Vagina (tissue), 2 donors: ENCODE results near the gene ATP6V1C2. TPM values are rescaled to one million over a fixed set of nuclear protein-coding genes. Genes with fewer than 3 reads are reported as not detected.

ENCODE experiments used
- DNase-seq, 2 donors: peaks; one replicate each; pipeline ENCODE4 v3.0.0-alpha.2; 2017; ENCODE audit errors: extremely low spot score in 2 of 2
- H3K27ac ChIP-seq: fragments of 200-600 bp; sonication (generic); one replicate; pipeline ENCODE4 v1.5.1; 2019
- H3K27me3 ChIP-seq: fragments of 200-600 bp; sonication (generic); one replicate; pipeline ENCODE4 v1.5.1; 2019
- H3K36me3 ChIP-seq, 2 donors: fragments of 200-600 bp; sonication (generic); one replicate each; pipeline ENCODE4 v1.5.1; 2017 to 2019
- H3K4me1 ChIP-seq: fragments of 200-600 bp; sonication (generic); one replicate; pipeline ENCODE4 v1.5.1; 2019
- H3K4me3 ChIP-seq, 2 donors: fragments of 200-600 bp; sonication (generic); 1 replicate in 1 of 2; 2 replicates in 1 of 2; pipeline ENCODE4 v1.5.1; 2016 to 2019
- H3K9me3 ChIP-seq: fragments of 200-600 bp; sonication (generic); one replicate; pipeline ENCODE4 v1.5.1; 2019
- CTCF ChIP-seq, 3 experiments: fragments of 450-650 bp in 2 of 3; fragments of 200-600 bp in 1 of 3; sonication (generic) in 1 of 3; IDR thresholded peaks; one replicate each; pipeline ENCODE4 v1.5.1; 2017 to 2019; ENCODE audit warnings: antibody characterized with exemption in 3 of 3, mild to moderate bottlenecking in 2 of 3, moderate library complexity in 2 of 3
- POLR2A ChIP-seq, 2 donors: fragments of 450-650 bp; IDR thresholded peaks; one replicate each; pipeline ENCODE4 v1.6.1; 2017; ENCODE audit warnings: antibody characterized with exemption in 2 of 2, mild to moderate bottlenecking in 2 of 2, moderate library complexity in 2 of 2
- POLR2AphosphoS5 ChIP-seq, 2 donors: sonication (generic); formaldehyde crosslinking; IDR thresholded peaks; one replicate each; pipeline ENCODE4 v1.9.0; 2017; ENCODE audit warnings: antibody characterized with exemption in 2 of 2, mild to moderate bottlenecking in 2 of 2, low read depth in 1 of 2; ENCODE audit not compliant: insufficient read depth in 1 of 2
- intact Hi-C: fragments of 100-400 bp; cut with DNase I; formaldehyde crosslinking; loops from one replicate; pipeline ENCODE4 v1.15.1; 2023
- total RNA-seq: library from RNA; depleted of rRNA; stranded (reverse); fragments of >200 nt; gene quantifications from one replicate; pipeline ENCODE4 v1.2.3, GENCODE V29; 2016

ATP6V1C2 gene
- total RNA-seq: 134 TPM

- Histone ChIP-seq H3K4me1 (peaks cover 18% of the 10 kb centered on the region), H3K9me3 (no peaks in the 10 kb centered on the region), H3K36me3 (no peaks in the 10 kb centered on the region), H3K27ac (no peak within 1 kb of the TSS), H3K27me3 (peaks cover 12% of the 10 kb centered on the region), H3K4me3 (peak within 1 kb of the TSS; percentile 44 to 47)
- intact Hi-C loops: no loop called here
- TF ChIP-seq CTCF (IDR thresholded peaks at IDR 0.05) (no peak), POLR2AphosphoS5 (IDR thresholded peaks at IDR 0.05; ENCODE audit: insufficient read depth in 1 of 2, low read depth in 1 of 2) (no peak), POLR2A (IDR thresholded peaks at IDR 0.05) (no peak)
- no peak for DNase-seq
These were observed at the start of gene ATP6V1C2 for GRCh38 chr2:10721396-10722251. TSS of gene ATP6V1C2 (plus strand) at chr2:10721630. CDS start at chr2:10722850, 1,220 bp downstream.

- Histone ChIP-seq H3K36me3 (peaks cover 0 to 20% of the 10 kb centered on the region in 2 donors), H3K27me3 (no peaks in the 10 kb centered on the region), H3K9me3 (no peaks in the 10 kb centered on the region), H3K27ac (no peak overlapping the region), H3K4me1 (no peaks in the 10 kb centered on the region), H3K4me3 (no peak overlapping the region)
- TF ChIP-seq CTCF (IDR thresholded peaks at IDR 0.05) (no peak), POLR2AphosphoS5 (IDR thresholded peaks at IDR 0.05; ENCODE audit: insufficient read depth in 1 of 2, low read depth in 1 of 2) (no peak), POLR2A (IDR thresholded peaks at IDR 0.05) (no peak)
- intact Hi-C loops: no loop called here
- no peak for DNase-seq
These were observed 46.3 kb upstream of the ATP6V1C2 start for GRCh38 chr2:10675131-10675530.

GRCh38 chr2:10678225-10678624 lies 43.2 kb upstream of the ATP6V1C2 start:
- intact Hi-C loops: no loop called here
- no peak for TF ChIP-seq POLR2A (IDR thresholded peaks at IDR 0.05)
- no peak for TF ChIP-seq POLR2AphosphoS5 (IDR thresholded peaks at IDR 0.05; ENCODE audit: insufficient read depth in 1 of 2, low read depth in 1 of 2)
- TF ChIP-seq CTCF (IDR thresholded peaks at IDR 0.05): no peak
- H3K4me1 ChIP-seq: no peaks in the 10 kb centered on the region
- no peaks in the 10 kb centered on the region for H3K9me3 ChIP-seq
- DNase-seq: no peak
- H3K36me3 ChIP-seq: peaks cover 0 to 16% of the 10 kb centered on the region in 2 donors
- H3K4me3 ChIP-seq: no peak overlapping the region
- H3K27me3 ChIP-seq: no peaks in the 10 kb centered on the region
- no peak overlapping the region for H3K27ac ChIP-seq

- Histone ChIP-seq H3K27ac (no peak overlapping the region), H3K36me3 (peaks cover 0 to 23% of the 10 kb centered on the region in 2 donors), H3K4me1 (no peaks in the 10 kb centered on the region), H3K4me3 (no peak overlapping the region), H3K9me3 (no peaks in the 10 kb centered on the region), H3K27me3 (no peaks in the 10 kb centered on the region)
- TF ChIP-seq CTCF (IDR thresholded peaks at IDR 0.05) (no peak), POLR2AphosphoS5 (IDR thresholded peaks at IDR 0.05; ENCODE audit: insufficient read depth in 1 of 2, low read depth in 1 of 2) (no peak), POLR2A (IDR thresholded peaks at IDR 0.05) (no peak)
- DNase-seq: no peak
- intact Hi-C loops: no loop called here
These were observed 41.2 kb upstream of the ATP6V1C2 start for GRCh38 chr2:10680214-10680613.

GRCh38 chr2:10680957-10681356 lies 40.5 kb upstream of the ATP6V1C2 start:
- Histone ChIP-seq H3K36me3 (peaks cover 0 to 16% of the 10 kb centered on the region in 2 donors), H3K4me1 (no peaks in the 10 kb centered on the region), H3K27me3 (no peaks in the 10 kb centered on the region), H3K27ac (no peak overlapping the region), H3K4me3 (no peak overlapping the region), H3K9me3 (no peaks in the 10 kb centered on the region)
- TF ChIP-seq POLR2A (IDR thresholded peaks at IDR 0.05): no peak
- no peak for TF ChIP-seq CTCF (IDR thresholded peaks at IDR 0.05)
- no peak for TF ChIP-seq POLR2AphosphoS5 (IDR thresholded peaks at IDR 0.05; ENCODE audit: insufficient read depth in 1 of 2, low read depth in 1 of 2)
- DNase-seq: no peak
- intact Hi-C loops: no loop called here
